ENCODE measurements around the gene ERC1.

ERC1 gene

DNA sequence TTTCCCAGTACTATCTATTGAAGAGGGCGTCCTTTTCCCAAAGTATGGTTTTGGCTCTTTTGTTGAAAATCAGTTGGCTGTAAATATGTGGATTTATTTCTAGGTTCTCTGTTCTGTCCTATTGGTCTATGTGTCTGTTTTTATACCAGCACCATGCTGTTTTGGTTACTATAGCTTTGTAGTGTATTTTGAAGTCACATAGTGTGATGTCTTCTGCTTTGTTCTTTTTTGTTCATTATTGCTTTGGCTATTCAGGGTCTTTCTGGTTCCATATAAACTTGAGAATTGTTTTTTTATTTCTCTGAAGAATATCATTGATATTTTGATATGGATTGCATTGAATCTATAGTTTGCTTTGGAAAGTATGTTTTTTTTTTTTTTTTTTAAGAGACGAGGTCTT is 67.4 kb downstream of the ERC1 start:
- no peak overlapping the region for H2AFZ ChIP-seq (ENCODE audit: low read length)
- no peaks in the 10 kb centered on the region for H3K27me3 ChIP-seq (replicated peaks; ENCODE audit: insufficient read depth, low read length)
- no peak overlapping the region for H3K9ac ChIP-seq (ENCODE audit: low read length)
- DNase-seq, result no peak
- no peak overlapping the region for H3K4me3 ChIP-seq (ENCODE audit: low read length)
- H3K79me2 ChIP-seq (ENCODE audit: low read length), result peaks cover 60% of the 10 kb centered on the region
- TF ChIP-seq EZH2phosphoT487 (IDR thresholded peaks at IDR 0.05; ENCODE audit: low read length) (no peak), EZH2 (optimal IDR thresholded peaks at IDR 0.05; ENCODE audit: low read depth, low read length) (no peak)
- TF ChIP-seq, protein P1, sequence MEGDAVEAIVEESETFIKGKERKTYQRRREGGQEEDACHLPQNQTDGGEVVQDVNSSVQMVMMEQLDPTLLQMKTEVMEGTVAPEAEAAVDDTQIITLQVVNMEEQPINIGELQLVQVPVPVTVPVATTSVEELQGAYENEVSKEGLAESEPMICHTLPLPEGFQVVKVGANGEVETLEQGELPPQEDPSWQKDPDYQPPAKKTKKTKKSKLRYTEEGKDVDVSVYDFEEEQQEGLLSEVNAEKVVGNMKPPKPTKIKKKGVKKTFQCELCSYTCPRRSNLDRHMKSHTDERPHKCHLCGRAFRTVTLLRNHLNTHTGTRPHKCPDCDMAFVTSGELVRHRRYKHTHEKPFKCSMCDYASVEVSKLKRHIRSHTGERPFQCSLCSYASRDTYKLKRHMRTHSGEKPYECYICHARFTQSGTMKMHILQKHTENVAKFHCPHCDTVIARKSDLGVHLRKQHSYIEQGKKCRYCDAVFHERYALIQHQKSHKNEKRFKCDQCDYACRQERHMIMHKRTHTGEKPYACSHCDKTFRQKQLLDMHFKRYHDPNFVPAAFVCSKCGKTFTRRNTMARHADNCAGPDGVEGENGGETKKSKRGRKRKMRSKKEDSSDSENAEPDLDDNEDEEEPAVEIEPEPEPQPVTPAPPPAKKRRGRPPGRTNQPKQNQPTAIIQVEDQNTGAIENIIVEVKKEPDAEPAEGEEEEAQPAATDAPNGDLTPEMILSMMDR (IDR thresholded peaks at IDR 0.05; ENCODE audit: low read length), result no peak
- no peaks in the 10 kb centered on the region for H3K9me2 ChIP-seq (replicated peaks; ENCODE audit: insufficient read depth, low read length)
- H3F3A ChIP-seq (ENCODE audit: insufficient read depth, low read length), result no peaks in the 10 kb centered on the region
- no peak overlapping the region for H3K27ac ChIP-seq (ENCODE audit: low read length)
- H4K20me1 ChIP-seq (ENCODE audit: insufficient read depth, low read length), result no peaks in the 10 kb centered on the region
- H3K4me1 ChIP-seq (ENCODE audit: low read length), result no peaks in the 10 kb centered on the region
- H3K36me3 ChIP-seq (replicated peaks; ENCODE audit: insufficient read depth, low read length), result no peaks in the 10 kb centered on the region
- H3K4me2 ChIP-seq (ENCODE audit: low read depth, low read length), result no peak overlapping the region
- H3K9me3 ChIP-seq (replicated peaks; ENCODE audit: insufficient read depth, low read length), result no peaks in the 10 kb centered on the region

DNA sequence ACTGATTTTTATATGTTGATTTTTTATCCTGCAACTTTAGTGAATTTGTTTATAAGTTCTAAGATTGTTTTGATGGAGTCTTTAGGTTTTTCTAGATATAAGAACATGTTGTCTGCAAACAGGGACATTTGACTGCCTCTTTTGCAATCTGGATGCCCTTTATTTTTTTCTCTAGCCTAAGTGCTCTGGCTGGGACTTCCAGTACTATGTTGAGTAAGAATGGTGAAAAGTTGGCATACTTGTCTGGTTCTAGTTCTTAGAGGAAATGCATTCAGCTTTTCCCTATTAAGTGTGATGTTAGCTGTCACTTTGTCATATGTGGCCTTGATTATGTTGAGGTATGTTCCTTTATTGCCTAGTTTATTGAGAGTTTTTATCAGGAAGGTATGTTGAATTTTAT is 68.1 kb downstream of the ERC1 start:
- H3F3A ChIP-seq (ENCODE audit: insufficient read depth, low read length), result no peaks in the 10 kb centered on the region
- H4K20me1 ChIP-seq (ENCODE audit: insufficient read depth, low read length), result no peaks in the 10 kb centered on the region
- TF ChIP-seq, protein P1 (IDR thresholded peaks at IDR 0.05; ENCODE audit: low read length), result no peak
- TF ChIP-seq EZH2phosphoT487 (IDR thresholded peaks at IDR 0.05; ENCODE audit: low read length) (no peak), EZH2 (optimal IDR thresholded peaks at IDR 0.05; ENCODE audit: low read depth, low read length) (no peak)
- H3K36me3 ChIP-seq (replicated peaks; ENCODE audit: insufficient read depth, low read length), result no peaks in the 10 kb centered on the region
- H3K27ac ChIP-seq (ENCODE audit: low read length), result no peak overlapping the region
- no peak for DNase-seq
- H3K9me3 ChIP-seq (replicated peaks; ENCODE audit: insufficient read depth, low read length), result no peaks in the 10 kb centered on the region
- H2AFZ ChIP-seq (ENCODE audit: low read length), result no peak overlapping the region
- no peak overlapping the region for H3K4me3 ChIP-seq (ENCODE audit: low read length)
- no peaks in the 10 kb centered on the region for H3K4me1 ChIP-seq (ENCODE audit: low read length)
- no peak overlapping the region for H3K9ac ChIP-seq (ENCODE audit: low read length)
- peaks cover 66% of the 10 kb centered on the region for H3K79me2 ChIP-seq (ENCODE audit: low read length)
- no peaks in the 10 kb centered on the region for H3K9me2 ChIP-seq (replicated peaks; ENCODE audit: insufficient read depth, low read length)
- no peaks in the 10 kb centered on the region for H3K27me3 ChIP-seq (replicated peaks; ENCODE audit: insufficient read depth, low read length)
- no peak overlapping the region for H3K4me2 ChIP-seq (ENCODE audit: low read depth, low read length)

DNA sequence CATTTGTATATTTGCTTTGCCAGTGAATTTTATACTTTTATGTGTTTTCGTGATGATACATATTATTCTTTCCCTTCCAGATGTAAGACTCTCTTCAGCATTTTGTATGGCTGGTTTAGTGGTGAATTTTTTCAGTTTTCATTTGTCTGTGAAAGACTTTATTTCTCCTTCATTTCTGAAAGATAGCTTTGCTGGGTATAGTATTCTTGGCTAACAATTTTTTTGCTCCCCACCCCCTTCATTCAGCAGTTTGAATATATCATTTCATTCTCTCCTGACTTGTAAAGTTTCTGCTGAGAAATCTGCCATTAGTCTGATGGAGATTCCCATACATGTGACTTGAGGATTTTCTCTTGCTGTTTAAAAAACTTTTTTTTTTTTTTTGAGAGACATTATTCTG is 72.8 kb downstream of the ERC1 start:
- Histone ChIP-seq H3K9ac (ENCODE audit: low read length) (no peak overlapping the region), H3K36me3 (replicated peaks; ENCODE audit: insufficient read depth, low read length) (no peaks in the 10 kb centered on the region), H3K4me1 (ENCODE audit: low read length) (no peaks in the 10 kb centered on the region), H3K9me3 (replicated peaks; ENCODE audit: insufficient read depth, low read length) (no peaks in the 10 kb centered on the region), H2AFZ (ENCODE audit: low read length) (no peak overlapping the region), H3K27ac (ENCODE audit: low read length) (no peak overlapping the region), H3K79me2 (ENCODE audit: low read length) (peaks cover 68% of the 10 kb centered on the region), H3K9me2 (replicated peaks; ENCODE audit: insufficient read depth, low read length) (no peaks in the 10 kb centered on the region), H3K27me3 (replicated peaks; ENCODE audit: insufficient read depth, low read length) (no peaks in the 10 kb centered on the region), H4K20me1 (ENCODE audit: insufficient read depth, low read length) (no peaks in the 10 kb centered on the region), H3K4me2 (ENCODE audit: low read depth, low read length) (no peak overlapping the region), H3K4me3 (ENCODE audit: low read length) (no peak overlapping the region), H3F3A (ENCODE audit: insufficient read depth, low read length) (no peaks in the 10 kb centered on the region)
- no peak for DNase-seq
- TF ChIP-seq EZH2 (optimal IDR thresholded peaks at IDR 0.05; ENCODE audit: low read depth, low read length), result no peak
- TF ChIP-seq EZH2phosphoT487 (IDR thresholded peaks at IDR 0.05; ENCODE audit: low read length), result no peak
- TF ChIP-seq, protein P1 (IDR thresholded peaks at IDR 0.05; ENCODE audit: low read length), result no peak

Data from MM.1S (cell line).